Measurements from ENCODE around the gene YLPM1. TPM values are rescaled to one million over a fixed set of nuclear protein-coding genes. Genes with fewer than 3 reads are reported as not detected.

The YLPM1 gene
- polyA plus RNA-seq, 3 donors = 2.9 to 19.2 (median 6.2) TPM

- no peaks in the 10 kb centered on the region for H3K27me3 ChIP-seq (ENCODE audit: control insufficient read depth in 2 of 2, insufficient read depth in 2 of 2, low read length in 2 of 2)
- H3K27me3 Mint-ChIP-seq (ENCODE audit: low read depth in 3 of 3) = peaks cover 0 to under 1% (median 0%) of the 10 kb centered on the region in 3 donors
- H3K4me3 Mint-ChIP-seq = peak within 1 kb of the TSS; percentile 99 to 100
- peak; percentile 79 to 85 (median 84) for DNase-seq
- H2AFZ ChIP-seq (ENCODE audit: insufficient read depth, low read depth, low read length, poor library complexity, severe bottlenecking) = peak within 1 kb of the TSS; percentile 100
- no peaks in the 10 kb centered on the region for H3K9me3 Mint-ChIP-seq
- peak within 1 kb of the TSS; percentile 86 to 91 (median 89) for H3K4me3 ChIP-seq (replicated peaks in 1 of 3; ENCODE audit: low read depth in 2 of 3, low read length in 3 of 3)
- H3K9ac ChIP-seq (ENCODE audit: insufficient read depth, low read length, poor library complexity, severe bottlenecking) = peak within 1 kb of the TSS; percentile 95
- peaks cover 53% of the 10 kb centered on the region for H3K79me2 ChIP-seq (ENCODE audit: insufficient read depth, low read length)
- H3K36me3 Mint-ChIP-seq = peaks cover 14 to 22% of the 10 kb centered on the region in 2 donors
- H3K4me2 ChIP-seq (replicated peaks; ENCODE audit: extremely low read depth, low read length, poor library complexity, severe bottlenecking) = peak within 1 kb of the TSS; percentile 99
- no peak for TF ChIP-seq CTCF (IDR thresholded peaks at IDR 0.05)
- peak within 1 kb of the TSS; percentile 87 to 92 for H3K27ac ChIP-seq (ENCODE audit: low read depth in 1 of 2, low read length in 2 of 2)
- peaks cover 46% of the 10 kb centered on the region for H3K4me1 Mint-ChIP-seq
- intact Hi-C loops (cut with micrococcal nuclease) = no loop called here
- H3K36me3 ChIP-seq (replicated peaks in 1 of 2; ENCODE audit: control insufficient read depth in 1 of 2, insufficient read depth in 2 of 2, low read length in 2 of 2) = peaks cover 12 to 26% of the 10 kb centered on the region in 2 donors
- H3K9me3 ChIP-seq (replicated peaks in 1 of 2; ENCODE audit: control insufficient read depth in 1 of 2, insufficient read depth in 1 of 2, low read length in 2 of 2) = no peaks in the 10 kb centered on the region
- H4K20me1 ChIP-seq (ENCODE audit: insufficient read depth, low read length) = peaks cover 43% of the 10 kb centered on the region
- peaks cover 25 to 34% of the 10 kb centered on the region in 2 donors for H3K4me1 ChIP-seq (ENCODE audit: control insufficient read depth in 1 of 2, insufficient read depth in 2 of 2, low read length in 2 of 2)
- H3K27ac Mint-ChIP-seq = peak within 1 kb of the TSS; percentile 98 to 100 (median 99)
- under 1% methylated on average over 51 of the region's 53 CpGs for WGBS (ENCODE audit: insufficient coverage)
Measured at GRCh38 chr14:74881431-74882102, 118.5 kb downstream of the YLPM1 start, which contains the start of gene DLST. Gene DLST (plus strand): TSS chr14:74881916. CDS start chr14:74881954, 38 bp downstream.

DNA sequence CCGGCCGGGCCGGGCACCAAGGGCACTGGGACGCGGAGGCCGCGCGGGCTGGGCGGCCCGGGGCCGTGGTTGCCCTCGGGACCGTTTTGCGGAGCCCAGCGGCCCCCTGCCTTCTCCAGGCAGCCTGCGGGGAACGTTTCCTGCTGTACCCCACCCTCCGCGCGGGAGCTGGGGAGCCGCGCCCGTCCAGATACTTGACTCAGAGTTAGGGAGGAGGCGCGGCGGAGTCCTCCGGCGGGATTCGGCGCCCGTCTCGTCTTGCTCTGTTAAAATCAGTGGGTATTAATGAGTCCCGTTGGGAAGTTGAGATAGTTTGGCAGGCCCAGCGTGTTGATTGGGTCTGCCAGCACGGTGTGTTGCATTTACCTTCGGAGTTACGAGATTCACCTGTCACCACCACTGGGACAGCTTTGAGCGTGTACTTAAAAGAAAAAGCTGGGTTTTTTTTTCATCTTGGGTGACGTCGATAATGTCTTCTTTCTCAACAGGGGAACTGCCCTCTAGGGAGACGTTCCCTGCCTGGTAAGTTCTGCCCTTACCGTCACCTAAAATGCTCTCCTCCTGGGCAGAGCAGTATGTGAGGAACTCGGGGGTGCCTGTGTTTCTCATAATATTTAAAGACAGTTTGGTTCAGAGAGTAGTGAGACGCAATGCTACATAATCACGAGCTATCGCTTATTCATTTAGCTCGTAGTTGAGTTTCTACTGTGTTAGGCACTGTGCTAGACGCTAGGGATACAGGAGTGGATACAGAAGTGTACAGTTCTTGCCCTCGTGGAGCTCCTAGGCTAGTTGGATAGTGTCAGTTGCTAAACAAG lies 119.2 kb downstream of the YLPM1 start:
- Histone ChIP-seq H3K4me3 (replicated peaks in 1 of 3; ENCODE audit: low read depth in 2 of 3, low read length in 3 of 3) (peak overlapping the region; percentile 86 to 91 (median 89)), H3K36me3 (replicated peaks in 1 of 2; ENCODE audit: control insufficient read depth in 1 of 2, insufficient read depth in 2 of 2, low read length in 2 of 2) (peaks cover 14 to 33% of the 10 kb centered on the region in 2 donors), H3K9me3 (replicated peaks in 1 of 2; ENCODE audit: control insufficient read depth in 1 of 2, insufficient read depth in 1 of 2, low read length in 2 of 2) (no peaks in the 10 kb centered on the region), H3K9ac (ENCODE audit: insufficient read depth, low read length, poor library complexity, severe bottlenecking) (peak overlapping the region; percentile 95), H3K79me2 (ENCODE audit: insufficient read depth, low read length) (peaks cover 61% of the 10 kb centered on the region), H4K20me1 (ENCODE audit: insufficient read depth, low read length) (peaks cover 49% of the 10 kb centered on the region), H3K27me3 (ENCODE audit: control insufficient read depth in 2 of 2, insufficient read depth in 2 of 2, low read length in 2 of 2) (no peaks in the 10 kb centered on the region), H3K27ac (ENCODE audit: low read depth in 1 of 2, low read length in 2 of 2) (peak overlapping the region; percentile 87 to 92), H3K4me1 (ENCODE audit: control insufficient read depth in 1 of 2, insufficient read depth in 2 of 2, low read length in 2 of 2) (peaks cover 23 to 31% of the 10 kb centered on the region in 2 donors), H2AFZ (ENCODE audit: insufficient read depth, low read depth, low read length, poor library complexity, severe bottlenecking) (peak overlapping the region; percentile 100), H3K4me2 (replicated peaks; ENCODE audit: extremely low read depth, low read length, poor library complexity, severe bottlenecking) (peak overlapping the region; percentile 99)
- peak overlapping the region; percentile 98 to 100 (median 99) for H3K27ac Mint-ChIP-seq
- DNase-seq = peak; percentile 56 to 77 (median 56)
- no peaks in the 10 kb centered on the region for H3K27me3 Mint-ChIP-seq (ENCODE audit: low read depth in 3 of 3)
- 2% methylated on average over 46 of the region's 49 CpGs for WGBS (ENCODE audit: insufficient coverage)
- H3K4me3 Mint-ChIP-seq = peak overlapping the region; percentile 99 to 100
- TF ChIP-seq CTCF (IDR thresholded peaks at IDR 0.05) = no peak
- intact Hi-C loops (cut with micrococcal nuclease) = no loop called here
- H3K36me3 Mint-ChIP-seq = peaks cover 16 to 25% of the 10 kb centered on the region in 2 donors
- H3K4me1 Mint-ChIP-seq = peaks cover 43% of the 10 kb centered on the region
- H3K9me3 Mint-ChIP-seq = no peaks in the 10 kb centered on the region
